Psoas muscle (tissue), 8 donors: ENCODE results near the gene CACNA1C. TPM values are rescaled to one million over a fixed set of nuclear protein-coding genes. Genes with fewer than 3 reads are reported as not detected.

ENCODE experiments used
- ATAC-seq, 4 donors: fragments of 200-7000 bp; cut with Tn5 transposase; one replicate each; pipeline ENCODE4 v1.9.1; 2020; ENCODE audit warnings: moderate library complexity in 3 of 4, mild to moderate bottlenecking in 2 of 4
- DNase-seq, 2 donors: peaks; one replicate each; pipeline ENCODE4 v3.0.0-alpha.2; 2020
- H3K27ac ChIP-seq: fragments of 200-600 bp; one replicate; pipeline ENCODE4 v1.8.0; 2022
- H3K27me3 ChIP-seq, 3 donors: fragments of 200-600 bp in 1 of 3; one replicate each; pipeline versions ENCODE4 v1.6.1 to v1.8.0; 2013 to 2022; ENCODE audit warnings: low read length in 2 of 3, mild to moderate bottlenecking in 2 of 3, moderate library complexity in 1 of 3; ENCODE audit not compliant: insufficient read depth in 3 of 3
- H3K36me3 ChIP-seq, 2 donors: fragments of 200-600 bp in 1 of 2; one replicate each; pipeline versions ENCODE4 v1.6.1 to v1.8.0; 2013 to 2022; ENCODE audit warnings: low read depth in 1 of 2, mild to moderate bottlenecking in 1 of 2, moderate library complexity in 1 of 2; ENCODE audit not compliant: insufficient read depth in 1 of 2
- H3K4me1 ChIP-seq: fragments of 200-600 bp; one replicate; pipeline ENCODE4 v1.8.0; 2022
- H3K4me3 ChIP-seq: fragments of 200-600 bp; one replicate; pipeline ENCODE4 v1.8.0; 2022; ENCODE audit warnings: mild to moderate bottlenecking
- H3K9me3 ChIP-seq: fragments of 200-600 bp; one replicate; pipeline ENCODE4 v1.8.0; 2022
- CTCF ChIP-seq: fragments of 200-600 bp; IDR thresholded peaks from one replicate; pipeline ENCODE4 v1.8.0; 2022; ENCODE audit warnings: antibody characterized with exemption
- WGBS, 3 donors: extraction: QIAGEN DNeasy Blood & Tissue Kit; methylation state at CpG; one replicate each; pipeline versions ENCODE4 v1.1.6 to v1.1.7; 2013; 5-methylcytosine and 5-hydroxymethylcytosine counted together
- intact Hi-C, 2 donors: fragments of 100-400 bp; cut with DNase I; formaldehyde crosslinking; loops; one replicate each; pipeline versions ENCODE4 v1.11.0 to v1.14.2; 2022
- polyA plus RNA-seq, 3 donors: library from polyadenylated mRNA; stranded (reverse); fragments of 200-250 nt; gene quantifications; one replicate each; pipeline ENCODE4 v1.2.3, GENCODE V29; 2013
- total RNA-seq, 4 donors: library from RNA; stranded (reverse); fragmentation: NEBNext Ultra II Directional in 2 of 4; extraction: Animal tissue kit (Norgen Biotek cat#: 25700) in 2 of 4; gene quantifications; one replicate each; pipeline versions ENCODE4 v1.2.1 to v1.2.4, GENCODE V29; 2021 to 2023
- donor health status: healthy with polysubstance abuse.
- donor health status: DM: no; HTN: no; CAD: no; lungs with moderate emphysema.
- donor health status: Bipolar disorder and iron deficiency.
- donor health status: healthy.
- donor health status: DM: yes; HTN: yes; CAD: no.
- donor health status: DM: no; HTN: no; CAD: no.
- donor health status: DM: no; HTN: no; CAD: no.
- donor health status: DM: yes; HTN: yes; CAD: no.

Gene CACNA1C
- total and polyA plus RNA-seq, 7 donors = 0.26 to 2.9 (median 0.95) TPM

GRCh38 chr12:2418579-2418978, 365.8 kb downstream of the CACNA1C start:
- no peaks in the 10 kb centered on the region for H3K9me3 ChIP-seq
- H3K36me3 ChIP-seq = no peaks in the 10 kb centered on the region
- no peak for DNase-seq
- WGBS, 3 donors = 70 to 79% (median 74%) methylated on average over 2 of the region's 2 CpGs
- intact Hi-C loops = no loop called here
- no peak overlapping the region for H3K4me3 ChIP-seq
- no peak for ATAC-seq
- H3K27me3 ChIP-seq = peaks cover 0 to 5% (median 2%) of the 10 kb centered on the region in 3 donors
- H3K4me1 ChIP-seq = no peaks in the 10 kb centered on the region
- H3K27ac ChIP-seq = no peak overlapping the region
- no peak for TF ChIP-seq CTCF

- DNase-seq (no peak), ATAC-seq (no peak)
- intact Hi-C loops = no loop called here
- Histone ChIP-seq H3K27me3 (peaks cover 0 to 5% (median 4%) of the 10 kb centered on the region in 3 donors), H3K27ac (no peak overlapping the region), H3K4me3 (no peak overlapping the region), H3K9me3 (no peaks in the 10 kb centered on the region), H3K4me1 (no peaks in the 10 kb centered on the region), H3K36me3 (no peaks in the 10 kb centered on the region)
- no peak for TF ChIP-seq CTCF
- WGBS, 3 donors = 27 to 41% (median 37%) methylated on average over 8 of the region's 8 CpGs
Measured at GRCh38 chr12:2422591-2422990, 369.8 kb downstream of the CACNA1C start.

- H3K27ac ChIP-seq = no peak overlapping the region
- no peak for TF ChIP-seq CTCF
Measured at GRCh38 chr12:2429032-2429431, 376.2 kb downstream of the CACNA1C start.

GRCh38 chr12:2431810-2432209, 379.0 kb downstream of the CACNA1C start:
- peaks cover 0 to 2% (median 0%) of the 10 kb centered on the region in 3 donors for H3K27me3 ChIP-seq
- no peaks in the 10 kb centered on the region for H3K4me1 ChIP-seq
- H3K27ac ChIP-seq = no peak overlapping the region
- WGBS, 3 donors = 32 to 39% (median 36%) methylated on average over 1 of the region's 1 CpG
- no peaks in the 10 kb centered on the region for H3K36me3 ChIP-seq
- H3K4me3 ChIP-seq = no peak overlapping the region
- no peak for DNase-seq
- no peak for ATAC-seq
- intact Hi-C loops = no loop called here
- H3K9me3 ChIP-seq = no peaks in the 10 kb centered on the region
- no peak for TF ChIP-seq CTCF

More at GRCh38 chr12:2429032-2429431, 376.2 kb downstream of the CACNA1C start:
- Histone ChIP-seq H3K27me3 (peaks cover 0 to 4% (median 2%) of the 10 kb centered on the region in 3 donors), H3K36me3 (no peaks in the 10 kb centered on the region), H3K4me3 (no peak overlapping the region), H3K9me3 (no peaks in the 10 kb centered on the region), H3K4me1 (no peaks in the 10 kb centered on the region)
- WGBS, 3 donors = 53 to 67% (median 53%) methylated on average over 4 of the region's 4 CpGs
- no peak for ATAC-seq
- intact Hi-C loops = no loop called here
- DNase-seq = no peak

GRCh38 chr12:2432856-2433255, 380.1 kb downstream of the CACNA1C start:
- no peaks in the 10 kb centered on the region for H3K36me3 ChIP-seq
- DNase-seq (no peak), ATAC-seq (no peak)
- H3K4me3 ChIP-seq = no peak overlapping the region
- H3K9me3 ChIP-seq = no peaks in the 10 kb centered on the region
- TF ChIP-seq CTCF = no peak
- H3K27me3 ChIP-seq = peaks cover 0 to 2% (median 0%) of the 10 kb centered on the region in 3 donors
- no peak overlapping the region for H3K27ac ChIP-seq
- intact Hi-C loops = no loop called here
- WGBS, 3 donors = 54% methylated on average over 5 of the region's 5 CpGs
- H3K4me1 ChIP-seq = no peaks in the 10 kb centered on the region
